IMR-90 (cell line): ENCODE data around the gene CACNA1D. TPM values are rescaled to one million over a fixed set of nuclear protein-coding genes. Genes with fewer than 3 reads are reported as not detected.

Experiments used
- ATAC-seq: fragments of 200-7000 bp; cut with Tn5 transposase; 2 replicates; pipeline ENCODE4 v1.9.1; 2020; ENCODE audit warnings: low read depth, mild to moderate bottlenecking, moderate library complexity
- BruUV-seq: library from RNA; stranded (reverse); fragments of 400-500 nt; replicated peaks from 2 replicates; lab custom pipeline; 2021; lab: Mats Ljungman, UMichigan
- CTCF ChIA-PET: fragments of 300-600 bp; formaldehyde crosslinking; extraction: SDS; loops from one replicate; lab custom pipeline; 2021; ENCODE audit warnings: antibody characterized with exemption; lab: Yijun Ruan, JAX
- POLR2A ChIA-PET: fragments of 300-600 bp; sonication (Branson Sonifier 250); formaldehyde crosslinking; loops from one replicate; lab custom pipeline; 2022; ENCODE audit warnings: antibody characterized with exemption; ENCODE audit not compliant: unreplicated experiment; lab: Charles Lee
- DNase-seq: peaks from one replicate; pipeline ENCODE4 v3.0.0; 2013
- H2AFZ ChIP-seq: replicated peaks from 2 replicates; pipeline ENCODE3; 2013; ENCODE audit warnings: low read length, mild to moderate bottlenecking; ENCODE audit not compliant: poor library complexity
- H2AK5ac ChIP-seq: 2 replicates; pipeline ENCODE4 v1.6.1; 2013; ENCODE audit warnings: low read depth, low read length, inconsistent platforms
- H2AK9ac ChIP-seq: replicated peaks from 2 replicates; pipeline ENCODE3; 2013; ENCODE audit warnings: mild to moderate bottlenecking, low read depth, low read length, moderate library complexity; ENCODE audit not compliant: poor library complexity
- H2BK120ac ChIP-seq: 2 replicates; pipeline ENCODE4 v1.6.1; 2013; ENCODE audit warnings: low read depth, low read length, inconsistent platforms
- H2BK15ac ChIP-seq: 3 replicates; pipeline ENCODE4 v1.6.1; 2013; ENCODE audit warnings: low read depth, low read length, inconsistent platforms
- H2BK20ac ChIP-seq: 2 replicates; pipeline ENCODE4 v1.6.1; 2013; ENCODE audit warnings: low read depth, mild to moderate bottlenecking, inconsistent platforms, low read length, moderate library complexity
- H2BK5ac ChIP-seq: 2 replicates; pipeline ENCODE4 v1.6.1; 2013; ENCODE audit warnings: mild to moderate bottlenecking, low read depth, low read length, inconsistent platforms; ENCODE audit not compliant: poor library complexity, severe bottlenecking
- H3K14ac ChIP-seq: replicated peaks from 2 replicates; pipeline ENCODE4 v1.6.1; 2013; ENCODE audit warnings: low read depth, low read length, inconsistent platforms
- H3K18ac ChIP-seq: 2 replicates; pipeline ENCODE4 v1.6.1; 2013; ENCODE audit warnings: low read depth, low read length, control low read depth
- H3K23ac ChIP-seq: 2 replicates; pipeline ENCODE4 v1.6.1; 2013; ENCODE audit warnings: low read depth, low read length, inconsistent platforms
- H3K27ac ChIP-seq: 2 replicates; pipeline ENCODE4 v1.5.1; 2013; ENCODE audit warnings: mild to moderate bottlenecking, control low read depth, low read length; ENCODE audit not compliant: insufficient read depth
- H3K27me3 ChIP-seq: 2 replicates; pipeline ENCODE4 v1.6.1; 2013; ENCODE audit warnings: low read length; ENCODE audit not compliant: control insufficient read depth, insufficient read depth
- H3K36me3 ChIP-seq: 2 replicates; pipeline ENCODE4 v1.6.1; 2013; ENCODE audit warnings: low read length, mixed read lengths; ENCODE audit not compliant: control insufficient read depth, insufficient read depth
- H3K4ac ChIP-seq: 2 replicates; pipeline ENCODE4 v1.6.1; 2013; ENCODE audit warnings: low read depth, low read length, inconsistent platforms
- H3K4me1 ChIP-seq: 2 replicates; pipeline ENCODE4 v1.6.1; 2013; ENCODE audit warnings: low read length, mixed read lengths; ENCODE audit not compliant: control insufficient read depth, insufficient read depth
- H3K4me2 ChIP-seq: 2 replicates; pipeline ENCODE4 v1.6.1; 2013; ENCODE audit warnings: low read depth, mild to moderate bottlenecking, control low read depth, low read length, moderate library complexity
- H3K4me3 ChIP-seq: 2 replicates; pipeline ENCODE4 v1.5.1; 2013; ENCODE audit warnings: low read depth, mild to moderate bottlenecking, control low read depth, low read length, moderate library complexity; ENCODE audit not compliant: insufficient read depth
- H3K56ac ChIP-seq: 2 replicates; pipeline ENCODE4 v1.6.1; 2013; ENCODE audit warnings: low read length, inconsistent platforms; ENCODE audit not compliant: insufficient read depth; ENCODE audit errors: extremely low read depth
- H3K79me1 ChIP-seq, 2 experiments: 2 replicates each; pipeline ENCODE4 v1.6.1; 2013; ENCODE audit warnings: low read length in 2 of 2, inconsistent platforms in 1 of 2, low read depth in 1 of 2
- H3K9ac ChIP-seq: 2 replicates; pipeline ENCODE4 v1.6.1; 2013; ENCODE audit warnings: low read depth, low read length, control low read depth
- H3K9me1 ChIP-seq: 2 replicates; pipeline ENCODE4 v1.6.1; 2013; ENCODE audit warnings: low read length, inconsistent platforms; ENCODE audit not compliant: insufficient read depth
- H3K9me3 ChIP-seq: 2 replicates; pipeline ENCODE4 v1.6.1; 2013; ENCODE audit warnings: low read length; ENCODE audit not compliant: control insufficient read depth, insufficient read depth
- H4K20me1 ChIP-seq: 2 replicates; pipeline ENCODE4 v1.6.1; 2013; ENCODE audit warnings: low read length, inconsistent platforms; ENCODE audit not compliant: insufficient read depth
- H4K5ac ChIP-seq: 2 replicates; pipeline ENCODE4 v1.6.1; 2013; ENCODE audit warnings: mild to moderate bottlenecking, low read depth, low read length, control low read depth
- H4K8ac ChIP-seq, 2 experiments: 2 replicates each; pipeline ENCODE4 v1.6.1; 2013; ENCODE audit warnings: low read depth in 2 of 2, low read length in 2 of 2, control low read depth in 1 of 2, inconsistent platforms in 1 of 2
- H4K91ac ChIP-seq: 2 replicates; pipeline ENCODE4 v1.6.1; 2013; ENCODE audit warnings: low read depth, low read length, inconsistent platforms; ENCODE audit not compliant: insufficient read depth
- BHLHE40 ChIP-seq: fragments of 150-350 bp; IDR thresholded peaks from 2 replicates; pipeline ENCODE4 v1.6.1; 2016; ENCODE audit warnings: mild to moderate bottlenecking, low read depth, low read length
- CEBPB ChIP-seq: IDR thresholded peaks from 2 replicates; pipeline ENCODE4 v1.6.1; 2012; ENCODE audit warnings: low read depth, low read length, improper control_type of control experiment
- CTCF ChIP-seq: conservative IDR thresholded peaks from 2 replicates; pipeline ENCODE4 v1.5.1; 2012; ENCODE audit warnings: mild to moderate bottlenecking, low read depth, low read length, improper control_type of control experiment
- FOS ChIP-seq: fragments of 150-350 bp; IDR thresholded peaks from 2 replicates; pipeline ENCODE4 v1.6.1; 2016; ENCODE audit warnings: low read depth, low read length
- MAFK ChIP-seq: IDR thresholded peaks from 2 replicates; pipeline ENCODE4 v1.6.1; 2012; ENCODE audit warnings: low read depth, low read length, improper control_type of control experiment
- MXI1 ChIP-seq: IDR thresholded peaks from 2 replicates; pipeline ENCODE4 v1.6.1; 2012; ENCODE audit warnings: low read depth, mild to moderate bottlenecking, low read length, moderate library complexity, borderline replicate concordance
- NFE2L2 ChIP-seq: fragments of 150-350 bp; IDR thresholded peaks from 2 replicates; pipeline ENCODE4 v1.6.1; 2016; ENCODE audit warnings: low read depth, mild to moderate bottlenecking, low read length
- RCOR1 ChIP-seq: IDR thresholded peaks from 2 replicates; pipeline ENCODE4 v1.6.1; 2012; ENCODE audit warnings: mild to moderate bottlenecking, low read length, improper control_type of control experiment; ENCODE audit not compliant: insufficient replicate concordance
- RFX5 ChIP-seq: IDR thresholded peaks from 2 replicates; pipeline ENCODE4 v1.8.0; 2012; ENCODE audit warnings: low read depth, mild to moderate bottlenecking, low read length, moderate library complexity
- WGBS, 2 experiments: methylation state at CpG; one replicate each; pipeline versions ENCODE4 v1.1.5 to v1.1.7; 2013; ENCODE audit warnings: missing lambda C conversion rate in 2 of 2; ENCODE audit not compliant: insufficient read length in 1 of 2; ENCODE audit errors: extremely low coverage in 2 of 2; 5-methylcytosine and 5-hydroxymethylcytosine counted together
- dilution Hi-C: fragments of 300-500 bp; cut with HindIII; formaldehyde crosslinking; loops from one replicate; pipeline ENCODE4 v1.14.3; 2018; ENCODE audit warnings: low sequenced_read_pairs; ENCODE audit not compliant: unreplicated experiment
- in situ Hi-C: fragments of 300-500 bp; cut with MboI; formaldehyde crosslinking; loops from 3 replicates; pipeline ENCODE4 v1.14.3; 2019; ENCODE audit warnings: low sequenced_read_pairs, inconsistent platforms, mixed read lengths
- intact Hi-C: fragments of 100-400 bp; cut with micrococcal nuclease; formaldehyde crosslinking; loops from 2 replicates; pipeline ENCODE4 v1.10.0; 2022
- polyA plus RNA-seq, 3 experiments: library from polyadenylated mRNA; depleted of rRNA; stranded (reverse); fragments of >200 nt; gene quantifications; 2 replicates each; pipeline ENCODE4 v1.2.3, GENCODE V29; 2012; ENCODE audit warnings: low replicate concordance in 1 of 3
- total RNA-seq: library from RNA; depleted of rRNA; stranded (reverse); fragments of >200 nt; gene quantifications from 2 replicates; pipeline ENCODE4 v1.2.3, GENCODE V29; 2012

CACNA1D gene
- total and polyA plus RNA-seq, 2 of the 4 experiments (the other 2 are of a cell fraction), result 0.07 TPM; not detected in 1

- TF ChIP-seq RCOR1 (no peak), CTCF (no peak), FOS (no peak), CEBPB (no peak), MXI1 (no peak), NFE2L2 (no peak), MAFK (no peak), BHLHE40 (no peak), RFX5 (no peak)
- dilution Hi-C loops (no loop called here), intact Hi-C loops (no loop called here), in situ Hi-C loops (no loop called here)
- POLR2A ChIA-PET, result no interaction called here
- no peaks in the 10 kb centered on the region for H3K36me3 ChIP-seq
- no peak overlapping the region for H2AK5ac ChIP-seq
- no peaks in the 10 kb centered on the region for H3K9me3 ChIP-seq
- H3K23ac ChIP-seq, result no peak overlapping the region
- H2AK9ac ChIP-seq, result no peak overlapping the region
- H2BK15ac ChIP-seq, result no peak overlapping the region
- no peaks in the 10 kb centered on the region; the same call in 1 of the 2 replicates for H3K27me3 ChIP-seq
- DNase-seq (no peak), ATAC-seq (no peak)
- CTCF ChIA-PET, result no interaction called here
- no TSS peak for BruUV-seq
- no peak overlapping the region for H3K9ac ChIP-seq
- H2AFZ ChIP-seq, result no peak overlapping the region
- 80% methylated on average over 1 of the region's 5 CpGs; no CpG with 5 or more reads in 1 of the 2 experiments for WGBS, 2 experiments
- H2BK5ac ChIP-seq, result no peak overlapping the region
- no peak overlapping the region for H4K8ac ChIP-seq
- H4K91ac ChIP-seq, result no peak overlapping the region
- H3K9me1 ChIP-seq, result no peaks in the 10 kb centered on the region
- H3K27ac ChIP-seq, result no peak overlapping the region
- no peak overlapping the region for H3K56ac ChIP-seq
- no peaks in the 10 kb centered on the region for H3K4me1 ChIP-seq
- H2BK120ac ChIP-seq, result no peak overlapping the region
- no peaks in the 10 kb centered on the region for H4K20me1 ChIP-seq
- H3K4ac ChIP-seq, result no peak overlapping the region
- H3K79me1 ChIP-seq, result no peaks in the 10 kb centered on the region
- no peak overlapping the region for H3K18ac ChIP-seq
- H3K4me2 ChIP-seq, result no peak overlapping the region
- no peak overlapping the region for H4K5ac ChIP-seq
- H3K14ac ChIP-seq, result no peak overlapping the region
- no peak overlapping the region for H2BK20ac ChIP-seq
- no peak overlapping the region for H3K4me3 ChIP-seq
These were observed 119.9 kb downstream of the CACNA1D start for GRCh38 chr3:53614307-53614706.
